Measurements from ENCODE around the gene SEPTIN12. TPM values are rescaled to one million over a fixed set of nuclear protein-coding genes. Genes with fewer than 3 reads are reported as not detected.

Gene SEPTIN12, protein sequence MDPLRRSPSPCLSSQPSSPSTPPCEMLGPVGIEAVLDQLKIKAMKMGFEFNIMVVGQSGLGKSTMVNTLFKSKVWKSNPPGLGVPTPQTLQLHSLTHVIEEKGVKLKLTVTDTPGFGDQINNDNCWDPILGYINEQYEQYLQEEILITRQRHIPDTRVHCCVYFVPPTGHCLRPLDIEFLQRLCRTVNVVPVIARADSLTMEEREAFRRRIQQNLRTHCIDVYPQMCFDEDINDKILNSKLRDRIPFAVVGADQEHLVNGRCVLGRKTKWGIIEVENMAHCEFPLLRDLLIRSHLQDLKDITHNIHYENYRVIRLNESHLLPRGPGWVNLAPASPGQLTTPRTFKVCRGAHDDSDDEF
- total RNA-seq: not detected in 2 replicates

DNA sequence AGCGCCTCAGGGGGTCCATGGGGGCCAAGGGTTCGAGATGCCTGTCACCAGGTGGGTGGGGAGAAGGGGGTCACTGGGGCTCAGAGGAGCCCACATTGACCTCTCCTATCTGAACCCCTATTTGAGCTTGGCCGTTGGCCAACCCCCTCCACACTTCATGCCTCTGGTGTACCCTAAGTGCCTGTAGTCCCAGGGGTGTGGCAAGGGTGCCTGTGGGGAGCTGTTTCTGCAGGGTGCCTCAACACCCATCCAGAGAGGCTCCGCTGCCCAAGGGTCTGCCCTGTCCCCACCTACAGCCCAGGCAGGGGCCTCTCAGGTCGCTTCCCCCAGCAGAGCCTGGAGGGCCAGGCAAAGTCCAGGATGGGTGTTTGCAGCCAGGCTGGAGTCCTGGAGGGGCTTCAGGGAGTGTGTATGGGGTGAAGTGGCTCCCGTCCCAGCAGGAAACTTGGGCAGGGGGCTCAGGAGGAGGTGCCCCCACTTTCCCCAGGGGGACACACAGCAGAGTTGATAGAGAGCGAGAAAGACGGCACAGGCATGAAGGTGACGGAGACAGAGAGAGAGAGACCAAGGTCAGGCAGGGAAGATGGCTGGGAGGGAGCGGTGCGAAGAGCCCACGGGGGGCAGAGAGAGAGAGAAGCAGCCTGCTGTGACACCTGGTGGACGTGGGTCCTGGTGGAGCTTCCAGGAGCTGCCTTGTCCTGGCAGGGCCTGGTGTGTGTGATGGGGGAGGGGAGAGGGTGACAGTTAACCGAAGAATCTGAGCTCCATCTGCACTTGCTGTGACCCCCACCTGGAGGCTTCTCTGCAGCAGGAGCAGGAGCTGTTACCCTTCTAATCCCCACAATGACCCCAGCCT, at the start of gene SEPTIN12:
SEPTIN12 (minus strand) TSS at position 719 of the 856 bp plus-strand sequence; CDS start at position 19, 700 bp downstream.

DNA sequence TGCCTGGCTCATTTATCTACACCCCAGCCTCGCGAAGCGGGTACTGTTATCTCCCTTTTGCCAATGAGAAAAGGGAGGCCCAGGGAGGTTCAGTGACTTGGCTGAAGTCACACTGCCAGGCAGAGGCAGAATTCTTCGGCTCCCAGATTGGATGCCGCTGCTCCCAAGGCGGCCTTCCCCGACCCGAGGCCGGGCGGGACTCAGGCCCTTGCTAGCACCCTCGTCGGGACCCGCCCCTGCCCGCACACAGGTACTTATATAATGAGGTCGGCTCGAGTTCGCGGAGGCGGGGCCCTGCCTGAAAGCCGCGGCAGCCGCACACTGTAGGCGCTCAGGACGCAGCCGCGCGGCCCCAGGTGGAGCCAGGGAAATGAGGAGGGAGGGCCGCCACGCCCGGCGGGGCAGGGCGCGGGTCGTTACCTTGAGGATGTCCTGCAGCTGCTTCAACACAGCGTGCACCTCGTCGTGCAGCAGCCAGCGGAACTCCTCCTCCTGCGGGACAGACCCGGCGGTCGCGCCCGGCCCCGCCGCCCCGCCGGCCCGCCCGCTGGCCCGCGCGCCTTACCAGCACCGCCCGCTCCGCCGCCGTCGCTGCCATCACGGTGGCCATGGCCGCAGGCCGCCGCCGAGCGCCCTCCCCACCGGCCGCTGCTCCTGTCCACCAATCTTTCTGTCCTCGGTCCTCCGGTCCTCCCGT, 14.0 kb upstream of the SEPTIN12 start, which contains the start of gene ROGDI:
ROGDI (minus strand) TSS at position 672 of the 697 bp plus-strand sequence; CDS start at position 610, 62 bp downstream.

DNA sequence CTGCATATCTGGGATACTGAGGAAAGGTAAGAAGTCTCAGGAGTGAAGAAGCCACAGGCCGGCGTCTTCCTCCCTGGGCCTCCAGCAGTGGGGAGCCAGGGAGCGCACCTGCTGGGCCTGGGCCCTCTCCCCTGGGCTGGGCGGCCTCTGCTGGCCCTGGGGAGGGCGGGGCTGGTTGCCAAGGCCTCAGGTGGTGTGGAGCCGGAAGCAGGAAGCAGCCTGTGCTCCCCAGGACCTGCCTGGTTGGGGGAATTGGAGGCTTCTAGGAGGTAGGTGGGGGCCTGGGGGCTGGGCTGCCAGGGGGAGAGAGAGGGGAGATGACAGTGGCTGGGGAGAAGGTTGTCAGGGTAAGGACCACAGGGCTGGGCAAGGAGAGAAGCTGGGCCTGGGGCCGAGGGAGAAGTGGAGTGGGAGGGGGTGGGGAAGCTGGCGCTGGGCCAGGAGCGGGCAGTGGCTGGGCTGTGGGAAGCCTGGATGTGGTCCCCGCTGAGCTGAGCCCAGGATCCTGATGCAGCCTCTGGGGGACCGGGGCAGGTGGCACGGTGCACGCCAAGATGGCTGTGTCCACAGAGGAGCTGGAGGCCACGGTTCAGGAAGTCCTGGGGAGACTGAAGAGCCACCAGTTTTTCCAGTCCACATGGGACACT, 7.2 kb upstream of the SEPTIN12 start, which contains the start of gene SMIM22:
SMIM22 (plus strand) TSS at position 189 of the 647 bp plus-strand sequence; CDS start at position 555, 366 bp downstream.

DNA sequence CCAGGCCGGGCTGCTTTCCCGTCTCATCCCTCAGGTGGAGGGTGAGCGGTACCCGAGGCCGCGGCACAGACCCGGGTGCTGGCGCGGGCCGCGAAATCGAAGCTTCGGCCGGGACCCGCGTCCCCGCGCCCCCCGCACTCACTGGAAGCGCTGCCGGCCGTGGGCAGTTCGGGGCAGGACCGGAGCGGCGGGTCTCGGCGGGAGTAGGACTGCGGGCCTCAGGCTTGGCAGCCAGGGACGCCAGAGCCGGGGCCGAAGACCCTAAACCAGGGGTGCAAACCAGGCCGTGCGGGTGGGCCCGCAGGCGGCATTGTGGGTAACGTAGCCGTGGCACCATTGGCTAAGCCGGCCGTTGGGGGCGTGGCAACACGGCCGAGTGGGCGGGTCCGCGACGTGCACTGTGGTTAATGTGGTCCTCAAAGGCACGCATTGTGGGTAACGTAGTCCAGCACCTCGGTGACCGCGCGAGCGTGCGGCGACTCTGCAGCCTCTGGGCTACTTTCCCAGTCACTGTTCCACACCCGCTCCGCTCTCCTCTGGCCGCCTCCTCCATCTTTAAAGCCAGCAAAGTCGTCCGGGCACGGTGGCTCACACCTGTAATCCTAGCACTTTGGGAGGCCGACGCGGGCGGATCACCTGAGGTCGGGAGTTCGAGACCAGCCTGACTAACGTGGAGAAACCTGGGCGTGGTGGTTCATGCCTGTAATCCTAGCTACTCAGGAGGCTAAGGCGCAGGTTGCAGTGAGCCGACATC, 21.1 kb downstream of the SEPTIN12 start, which contains the start of gene ZNF500:
ZNF500 (minus strand) TSS at position 288 of the 754 bp plus-strand sequence. CDS start 1,184 bp downstream, outside the sequence.

DNA sequence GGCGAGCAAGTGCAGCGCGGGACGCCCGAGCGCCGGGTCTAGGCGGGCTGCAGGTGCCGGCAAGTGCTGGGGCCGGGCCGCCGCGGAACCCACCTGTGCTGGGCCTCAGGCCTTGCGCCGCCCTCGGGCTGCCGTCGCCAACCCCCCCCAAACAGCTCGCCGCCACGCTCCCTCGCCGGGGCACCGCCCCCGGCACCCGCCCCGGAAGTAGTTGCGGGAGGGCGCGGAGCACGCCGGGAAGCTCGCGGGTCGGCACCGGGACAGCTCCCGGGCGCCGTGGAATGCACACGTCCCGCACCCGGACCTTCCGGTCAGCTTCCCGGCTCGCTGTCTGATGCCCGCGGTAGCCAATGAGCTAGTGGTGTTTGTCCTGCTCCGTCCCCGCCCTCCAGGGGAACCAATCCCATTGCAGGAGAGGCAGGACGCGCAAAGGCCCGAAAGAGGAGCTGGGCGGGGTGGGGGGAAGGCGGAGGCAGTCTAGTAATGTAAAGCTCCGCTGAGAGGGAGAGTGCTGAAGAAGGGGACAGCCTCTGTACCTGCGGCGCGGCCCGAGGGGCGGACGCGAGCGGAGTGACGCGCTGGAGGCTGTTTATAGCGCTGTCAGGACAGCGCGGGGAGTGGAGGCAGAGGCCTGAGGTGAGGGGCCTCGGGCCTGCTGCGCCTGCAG, 53.9 kb downstream of the SEPTIN12 start, which contains the start of the genes ANKS3 and DNAAF8:
ANKS3 (minus strand) TSS at position 209 of the 667 bp plus-strand sequence. CDS start 4,122 bp downstream, outside the sequence.
DNAAF8 (plus strand) TSS at position 475 of the 667 bp plus-strand sequence. CDS start 1,978 bp downstream, outside the sequence.

Other genes with a start within 250 kb of the SEPTIN12 start
- 18.0 and 22.2 TPM in 2 replicates for gene CDIP1, start 249.6 kb downstream of the SEPTIN12 start, total RNA-seq
- gene C16orf96, start 232.0 kb downstream of the SEPTIN12 start, total RNA-seq: not detected in 2 replicates
- 12.5 and 14.0 TPM in 2 replicates for gene UBALD1, start 173.5 kb downstream of the SEPTIN12 start, total RNA-seq
- gene MGRN1, start 163.5 kb downstream of the SEPTIN12 start, total RNA-seq: 39.0 and 55.3 TPM in 2 replicates
- gene NUDT16L1, start 94.8 kb downstream of the SEPTIN12 start, total RNA-seq: 23.6 and 34.0 TPM in 2 replicates
- gene ANKS3, start 54.1 kb downstream of the SEPTIN12 start, total RNA-seq: 9.6 and 12.3 TPM in 2 replicates
- under 0.01 and 0.08 TPM in 2 replicates for gene DNAAF8, start 53.8 kb downstream of the SEPTIN12 start, total RNA-seq
- gene ZNF500, start 21.2 kb downstream of the SEPTIN12 start, total RNA-seq: 8.4 and 12.5 TPM in 2 replicates
- gene SMIM22, start 7.0 kb upstream of the SEPTIN12 start, total RNA-seq: not detected in 2 replicates
- gene ROGDI, start 14.3 kb upstream of the SEPTIN12 start, total RNA-seq: 12.9 and 19.8 TPM in 2 replicates
- gene GLYR1, start 58.9 kb upstream of the SEPTIN12 start, total RNA-seq: 30.6 and 36.9 TPM in 2 replicates
- 16.2 and 22.8 TPM in 2 replicates for gene UBN1, start 59.1 kb upstream of the SEPTIN12 start, total RNA-seq
- 1.3 and 7.2 TPM in 2 replicates for gene PPL, start 148.8 kb upstream of the SEPTIN12 start, total RNA-seq
- not detected in 2 replicates for gene SEC14L5, start 170.0 kb upstream of the SEPTIN12 start, total RNA-seq
- gene NAGPA, start 245.6 kb upstream of the SEPTIN12 start, total RNA-seq: 12.0 and 25.2 TPM in 2 replicates

Measured in epithelial cell of alveolus of lung (primary cell).